Measurements from ENCODE around the gene CBX6. TPM values are rescaled to one million over a fixed set of nuclear protein-coding genes. Genes with fewer than 3 reads are reported as not detected.
A peak's percentile ranks its signal among the peaks of the same experiment; 100 is the strongest.

The CBX6 gene
- total and polyA plus RNA-seq, 12 donors: 21.0 to 151 (median 77.8) TPM

DNA sequence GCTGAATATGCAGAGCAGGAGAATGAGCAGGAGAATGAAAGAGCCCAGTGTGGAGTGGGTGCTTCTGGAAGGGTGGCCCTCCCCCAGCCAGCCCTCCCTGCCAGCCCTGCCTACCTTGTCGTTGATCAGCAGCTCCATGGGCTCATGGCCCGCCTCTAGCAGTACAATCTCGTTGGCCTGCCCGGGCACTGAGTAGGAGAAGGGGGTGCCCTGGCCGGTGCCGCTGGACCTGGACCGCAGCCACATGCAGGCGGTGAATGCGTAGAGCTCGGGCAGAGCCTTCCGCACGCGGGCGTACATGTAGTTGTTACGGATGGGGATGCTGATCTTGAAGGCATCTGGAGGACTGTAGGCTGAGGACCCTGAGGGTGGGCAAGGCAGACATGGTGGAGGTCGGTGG lies 45.6 kb downstream of the CBX6 start:
- no peak overlapping the region for H3K4me3 ChIP-seq
- H3K36me3 ChIP-seq (replicated peaks in 1 of 2): no peaks in the 10 kb centered on the region
- no peak for DNase-seq
- no peak for TF ChIP-seq POLR2A (IDR thresholded peaks at IDR 0.05)
- TF ChIP-seq, protein P1, sequence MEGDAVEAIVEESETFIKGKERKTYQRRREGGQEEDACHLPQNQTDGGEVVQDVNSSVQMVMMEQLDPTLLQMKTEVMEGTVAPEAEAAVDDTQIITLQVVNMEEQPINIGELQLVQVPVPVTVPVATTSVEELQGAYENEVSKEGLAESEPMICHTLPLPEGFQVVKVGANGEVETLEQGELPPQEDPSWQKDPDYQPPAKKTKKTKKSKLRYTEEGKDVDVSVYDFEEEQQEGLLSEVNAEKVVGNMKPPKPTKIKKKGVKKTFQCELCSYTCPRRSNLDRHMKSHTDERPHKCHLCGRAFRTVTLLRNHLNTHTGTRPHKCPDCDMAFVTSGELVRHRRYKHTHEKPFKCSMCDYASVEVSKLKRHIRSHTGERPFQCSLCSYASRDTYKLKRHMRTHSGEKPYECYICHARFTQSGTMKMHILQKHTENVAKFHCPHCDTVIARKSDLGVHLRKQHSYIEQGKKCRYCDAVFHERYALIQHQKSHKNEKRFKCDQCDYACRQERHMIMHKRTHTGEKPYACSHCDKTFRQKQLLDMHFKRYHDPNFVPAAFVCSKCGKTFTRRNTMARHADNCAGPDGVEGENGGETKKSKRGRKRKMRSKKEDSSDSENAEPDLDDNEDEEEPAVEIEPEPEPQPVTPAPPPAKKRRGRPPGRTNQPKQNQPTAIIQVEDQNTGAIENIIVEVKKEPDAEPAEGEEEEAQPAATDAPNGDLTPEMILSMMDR (IDR thresholded peaks at IDR 0.05): no peak
- intact Hi-C loops (cut with DNase I): no loop called here
- no peak overlapping the region for H3K27ac ChIP-seq
- H3K27me3 ChIP-seq: no peaks in the 10 kb centered on the region
- no peaks in the 10 kb centered on the region for H3K9me3 ChIP-seq (replicated peaks in 1 of 3)
- 86 to 97% (median 94%) methylated on average over 12 to 16 of the region's 16 CpGs for WGBS, 4 donors
- no peaks in the 10 kb centered on the region for H3K4me1 ChIP-seq (replicated peaks in 1 of 2)

GRCh38 chr22:38824585-38824984 lies 47.4 kb downstream of the CBX6 start:
- no peak overlapping the region for H3K27ac ChIP-seq
- TF ChIP-seq, protein P1 (IDR thresholded peaks at IDR 0.05): peak in 5 of 6 experiments; percentile 12 to 38 (median 33)
- TF ChIP-seq POLR2A (IDR thresholded peaks at IDR 0.05): no peak
- H3K36me3 ChIP-seq (replicated peaks in 1 of 2): no peaks in the 10 kb centered on the region
- WGBS, 4 donors: 4 to 9% (median 6%) methylated on average over 4 of the region's 4 CpGs
- no peak overlapping the region for H3K4me3 ChIP-seq
- H3K4me1 ChIP-seq (replicated peaks in 1 of 2): no peaks in the 10 kb centered on the region
- intact Hi-C loops (cut with DNase I): no loop called here
- no peaks in the 10 kb centered on the region for H3K27me3 ChIP-seq
- DNase-seq: peak; percentile 60 to 70 (median 66)
- no peaks in the 10 kb centered on the region for H3K9me3 ChIP-seq (replicated peaks in 1 of 3)

GRCh38 chr22:38823637-38824036 lies 48.4 kb downstream of the CBX6 start:
- TF ChIP-seq POLR2A (IDR thresholded peaks at IDR 0.05): no peak
- TF ChIP-seq, protein P1 (IDR thresholded peaks at IDR 0.05): no peak
- intact Hi-C loops (cut with DNase I): no loop called here
- DNase-seq: no peak
- Histone ChIP-seq H3K4me3 (no peak overlapping the region), H3K9me3 (replicated peaks in 1 of 3) (no peaks in the 10 kb centered on the region), H3K27ac (no peak overlapping the region), H3K36me3 (replicated peaks in 1 of 2) (no peaks in the 10 kb centered on the region), H3K4me1 (replicated peaks in 1 of 2) (no peaks in the 10 kb centered on the region), H3K27me3 (no peaks in the 10 kb centered on the region)
- 83 to 100% (median 84%) methylated on average over 1 to 2 of the region's 2 CpGs for WGBS, 4 donors

- Histone ChIP-seq H3K36me3 (replicated peaks in 1 of 2) (no peaks in the 10 kb centered on the region), H3K27me3 (no peaks in the 10 kb centered on the region), H3K4me3 (no peak overlapping the region), H3K27ac (no peak overlapping the region), H3K4me1 (replicated peaks in 1 of 2) (no peaks in the 10 kb centered on the region), H3K9me3 (replicated peaks in 1 of 3) (no peaks in the 10 kb centered on the region)
- 75 to 95% (median 94%) methylated on average over 1 to 4 of the region's 4 CpGs for WGBS, 4 donors
- TF ChIP-seq, protein P1 (IDR thresholded peaks at IDR 0.05): no peak
- no peak for TF ChIP-seq POLR2A (IDR thresholded peaks at IDR 0.05)
- DNase-seq: no peak
- intact Hi-C loops (cut with DNase I): no loop called here
These were observed 48.9 kb downstream of the CBX6 start for GRCh38 chr22:38823076-38823475.

Measured in adrenal gland (tissue), 12 donors.